ENCODE measurements around the gene TRIM67.
A peak's percentile ranks its signal among the peaks of the same experiment; 100 is the strongest.

The TRIM67 gene

DNA sequence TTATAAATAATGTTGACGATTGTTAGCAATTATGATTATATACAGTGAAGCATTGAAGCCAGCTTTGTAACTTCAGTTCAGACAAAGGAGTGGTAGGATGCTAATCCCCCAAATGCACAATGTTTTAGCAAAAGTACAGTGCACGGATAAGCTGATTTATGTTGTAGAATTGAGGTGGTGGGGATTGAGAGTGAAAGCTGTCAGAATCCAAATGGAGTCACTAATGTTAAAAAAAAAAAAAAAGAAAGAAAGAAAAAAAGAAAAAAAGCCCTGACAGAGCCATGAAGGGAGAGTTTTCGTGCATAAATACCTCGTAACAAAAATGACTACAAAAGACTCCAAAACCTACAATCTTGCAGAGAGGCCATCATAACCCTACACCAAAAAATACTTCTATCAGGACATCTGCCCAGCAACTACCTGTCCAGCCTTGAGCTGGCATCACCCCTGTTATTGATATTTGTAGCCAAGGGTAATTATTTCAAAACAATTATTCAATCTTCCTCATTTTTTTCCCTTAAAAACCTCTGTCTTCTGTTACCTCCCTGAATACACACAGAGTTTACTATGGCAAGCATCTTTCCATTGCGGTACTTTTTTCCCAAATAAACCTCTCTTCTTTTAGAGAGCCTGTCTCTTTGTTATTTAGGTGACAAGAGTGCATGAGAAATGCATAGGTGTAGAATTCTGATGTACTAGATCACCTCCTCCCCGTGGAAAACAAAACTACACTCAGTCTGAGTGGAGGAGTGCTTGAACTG is 2.5 kb upstream of the TRIM67 start:
- no peak for DNase-seq

DNA sequence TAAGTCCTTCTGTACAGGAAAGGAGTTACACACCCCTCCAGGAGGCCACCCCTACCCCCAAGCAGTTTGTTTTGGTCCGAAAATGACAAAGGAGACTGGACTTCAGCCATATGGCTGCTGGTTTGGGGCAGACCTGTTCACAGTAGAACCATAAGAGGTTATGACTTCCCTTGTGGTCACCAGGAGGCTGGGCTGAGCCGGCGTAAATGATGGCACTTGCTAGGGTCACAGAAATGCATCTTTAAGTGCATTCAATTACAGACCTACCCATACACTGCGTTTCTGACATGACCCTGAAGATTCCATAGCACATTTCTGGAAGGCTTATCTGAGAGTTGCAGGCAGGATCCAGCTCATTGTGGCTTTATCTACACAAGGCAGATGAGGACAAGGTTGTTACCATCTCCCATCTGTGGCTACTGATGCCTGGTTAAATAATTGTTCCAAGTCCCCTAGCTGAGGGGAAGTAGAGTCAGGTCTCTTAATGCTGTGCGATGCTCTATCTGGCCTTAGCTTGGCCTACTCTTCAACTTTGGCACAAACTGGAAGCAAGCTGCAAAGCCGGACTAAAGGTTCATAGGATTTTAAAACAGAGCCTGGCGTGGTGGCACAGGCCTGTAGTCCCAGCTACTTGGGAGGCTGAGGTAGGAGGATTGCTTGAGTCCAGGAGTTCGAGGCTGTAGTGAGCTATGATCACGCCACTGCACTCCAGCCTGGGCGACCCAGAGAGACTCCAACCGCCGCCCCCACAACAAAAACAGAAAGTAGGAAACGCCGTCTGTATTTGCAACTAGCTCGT is 1.7 kb upstream of the TRIM67 start:
- DNase-seq = no peak

DNA sequence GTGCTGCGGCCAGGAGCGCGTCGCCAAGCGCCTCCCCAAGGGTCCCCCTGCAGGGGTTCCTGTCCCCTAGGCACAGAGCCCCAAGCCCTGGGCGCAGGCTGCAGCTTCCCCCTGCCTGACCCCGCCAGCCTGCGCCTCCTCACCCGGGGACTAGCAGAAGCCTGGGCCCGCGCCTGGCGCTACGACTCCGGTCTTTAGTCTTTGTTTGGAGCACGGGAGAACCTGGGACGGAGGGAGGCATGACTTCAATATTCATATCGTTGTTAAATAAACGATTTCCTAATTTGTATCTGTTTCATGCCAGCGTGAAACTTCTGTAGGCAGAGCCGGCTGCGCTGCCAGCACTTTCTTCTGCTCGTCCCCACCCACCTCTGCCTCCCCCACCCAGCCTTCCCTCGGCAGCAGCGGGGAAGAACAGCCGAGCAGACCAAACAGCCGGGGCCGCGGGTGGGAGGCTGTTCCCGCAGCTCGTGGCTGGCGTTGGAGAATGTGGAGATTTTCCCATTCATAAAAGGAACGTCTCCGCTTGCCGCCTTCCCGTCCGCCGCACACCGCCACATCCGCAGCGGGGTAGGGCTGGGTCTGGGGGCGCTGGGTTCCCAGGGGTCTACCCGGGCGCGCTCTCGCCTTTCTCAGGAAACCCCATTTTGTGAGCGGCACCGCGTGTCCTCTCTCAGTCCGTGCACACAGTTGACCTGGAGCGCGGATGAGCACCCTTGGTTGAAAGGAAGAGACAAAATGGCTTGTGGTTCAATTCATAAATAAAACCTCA is 777 bp upstream of the TRIM67 start:
- no peak for DNase-seq

GRCh38 chr1:231162297-231162969 is 575 bp downstream of the TRIM67 start:
- DNase-seq = no peak

GRCh38 chr1:231162970-231163829 is 1.3 kb downstream of the TRIM67 start:
- DNase-seq = no peak

GRCh38 chr1:231163830-231164427 is 2.1 kb downstream of the TRIM67 start:
- no peak for DNase-seq

DNA sequence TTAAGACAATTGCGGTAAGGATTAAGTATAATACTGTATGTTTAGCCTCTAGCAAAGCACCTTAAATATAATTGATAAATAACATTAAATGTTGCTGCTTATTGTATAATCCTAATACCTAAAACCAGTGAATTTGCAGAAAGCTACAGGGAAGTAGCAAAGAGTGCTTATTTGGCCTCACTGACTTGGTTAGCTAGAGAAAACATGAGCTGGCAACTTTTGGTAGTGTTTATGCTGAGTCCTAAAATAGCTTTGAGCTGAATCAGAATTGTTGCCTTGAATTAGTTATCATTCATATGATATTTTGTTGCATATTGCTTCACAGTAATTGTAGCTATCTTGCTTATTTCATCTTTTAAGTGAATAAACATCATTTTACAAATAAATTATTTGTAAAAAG is 3.5 kb downstream of the TRIM67 start:
- no peak for DNase-seq

GRCh38 chr1:231166398-231166797 is 4.5 kb downstream of the TRIM67 start:
- DNase-seq = no peak

DNA sequence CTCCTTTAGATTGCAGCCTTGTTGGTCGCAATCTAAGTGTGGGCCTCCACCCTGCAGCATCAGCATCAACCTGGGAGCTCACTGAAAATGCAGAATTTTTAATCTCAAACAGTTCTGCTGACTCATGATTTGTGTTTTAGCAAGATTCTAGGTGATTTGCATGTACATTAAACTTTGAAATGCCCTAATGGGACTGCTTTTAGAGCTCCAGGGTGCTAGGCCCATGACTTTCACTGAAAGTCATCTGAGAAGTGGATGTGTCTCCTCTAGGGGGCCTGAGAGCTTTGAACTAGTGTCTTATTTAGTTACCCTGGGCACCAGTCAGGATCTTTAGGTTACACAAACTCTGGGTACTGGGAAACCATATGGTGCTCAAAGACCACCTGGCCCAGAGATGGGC is 9.0 kb downstream of the TRIM67 start:
- peak; percentile 22 to 24 for DNase-seq

DNA sequence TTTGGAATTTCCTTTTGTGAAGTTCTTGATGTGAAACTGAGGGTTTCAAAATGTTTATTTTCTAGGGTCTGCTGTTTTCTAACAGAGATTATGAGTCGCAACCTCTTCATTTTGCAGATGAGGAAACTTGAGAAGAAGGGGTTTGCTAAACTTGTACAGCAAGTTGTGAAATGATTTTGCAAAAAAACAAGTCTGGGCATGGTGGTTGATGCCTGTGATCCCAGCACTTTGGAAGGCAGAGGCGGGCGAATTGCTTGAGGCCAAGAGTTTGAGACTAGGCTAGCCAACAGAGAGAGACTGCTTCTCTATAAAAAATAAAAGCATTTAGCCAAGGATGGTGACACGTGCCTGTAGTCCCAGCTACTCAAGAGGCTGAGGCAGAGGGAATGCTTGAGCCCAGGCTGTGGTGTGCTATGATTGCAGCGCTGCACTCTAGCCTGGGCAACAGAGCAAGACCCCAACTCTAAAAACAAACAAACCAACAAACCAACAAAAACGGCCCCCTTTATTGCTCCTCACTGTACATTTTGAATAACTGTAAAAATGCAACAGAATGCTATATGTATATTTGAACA is 9.9 kb downstream of the TRIM67 start:
- no peak for DNase-seq

GRCh38 chr1:231172411-231172810 is 10.6 kb downstream of the TRIM67 start:
- no peak for DNase-seq

DNA sequence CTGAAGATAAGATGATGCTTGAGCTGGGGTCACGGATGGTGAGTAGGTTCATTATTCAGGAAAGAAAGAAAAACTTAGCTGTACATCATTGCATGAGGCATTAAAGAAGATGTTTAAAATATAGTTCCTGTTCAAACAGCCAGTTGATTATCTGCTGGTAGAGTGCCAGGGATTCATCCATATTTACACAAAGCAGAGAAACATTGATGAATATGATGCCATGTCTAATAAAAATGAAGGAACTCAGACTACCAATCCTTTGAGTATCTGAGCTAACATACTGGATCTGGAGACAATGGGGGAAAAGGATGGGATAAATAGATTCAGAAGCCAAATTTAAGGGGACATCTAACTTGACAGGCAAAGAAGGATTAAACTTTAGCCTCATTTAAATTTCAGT is 14.6 kb downstream of the TRIM67 start:
- no peak for DNase-seq

DNA sequence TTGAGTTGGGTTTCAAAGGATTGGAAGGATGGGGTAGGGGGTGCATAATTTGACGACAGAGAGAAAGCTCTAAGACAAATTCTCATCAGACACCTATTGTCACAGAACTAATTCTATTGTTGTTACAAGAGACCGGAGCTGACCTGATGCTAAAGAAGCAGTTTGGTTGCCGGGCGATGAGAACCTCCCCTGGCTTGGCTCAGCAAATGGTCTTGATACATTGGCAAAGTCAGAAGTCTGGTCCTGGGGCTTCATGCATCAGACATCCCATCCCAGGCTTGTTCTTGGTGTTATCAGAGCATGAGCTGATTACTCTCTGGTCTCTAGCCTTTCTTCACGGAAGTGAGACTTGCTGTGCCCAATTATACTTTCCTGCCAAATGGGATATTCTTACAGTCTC is 15.4 kb downstream of the TRIM67 start:
- no peak for DNase-seq

- no peak for DNase-seq
Measured at GRCh38 chr1:231177936-231178335, 16.1 kb downstream of the TRIM67 start.

DNA sequence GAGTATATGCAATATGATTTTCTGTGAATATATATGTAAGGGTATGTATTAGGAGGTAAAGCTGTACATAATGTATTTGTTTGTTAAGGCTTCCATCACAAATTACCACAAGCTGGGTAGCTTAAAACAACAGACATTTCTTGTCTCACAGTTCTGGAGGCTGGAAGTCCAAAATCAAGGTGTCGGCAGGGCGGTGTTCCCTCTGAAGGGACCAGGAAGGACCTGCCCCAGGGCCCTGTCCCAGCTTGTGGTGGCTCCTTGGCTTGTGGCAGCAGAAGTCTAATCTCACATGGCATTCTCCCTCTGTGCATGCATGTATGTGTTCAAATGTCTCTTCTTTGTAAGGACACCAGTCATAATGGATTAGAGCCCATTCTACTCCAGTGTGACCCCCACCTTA is 17.1 kb downstream of the TRIM67 start:
- no peak for DNase-seq

GRCh38 chr1:231180034-231180433 is 18.2 kb downstream of the TRIM67 start:
- DNase-seq = no peak

- no peak for DNase-seq
Measured at GRCh38 chr1:231181271-231181670, 19.4 kb downstream of the TRIM67 start.

DNA sequence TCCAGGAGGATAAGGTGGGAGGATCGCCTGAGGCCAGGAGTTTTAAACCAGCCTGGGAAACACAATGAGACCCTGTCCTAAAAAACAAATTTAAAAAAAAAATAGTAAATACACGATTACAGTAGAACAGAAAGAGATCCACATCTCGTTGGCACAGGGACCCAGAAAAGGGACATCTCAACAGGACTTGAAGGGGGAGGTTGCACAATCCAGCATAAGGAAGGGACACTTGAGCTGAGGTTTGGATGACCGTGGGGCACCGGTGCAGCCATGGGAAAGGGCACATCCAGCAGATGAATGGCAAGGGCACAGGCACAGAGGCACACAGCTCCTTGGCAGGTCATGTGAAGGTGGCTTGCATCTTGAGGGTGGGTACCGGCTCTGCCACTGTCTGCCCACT is 20.5 kb downstream of the TRIM67 start:
- DNase-seq = no peak

GRCh38 chr1:231183639-231184590 is 22.1 kb downstream of the TRIM67 start:
- DNase-seq = no peak

- DNase-seq = no peak
Measured at GRCh38 chr1:231184891-231185290, 23.0 kb downstream of the TRIM67 start.
